Pancreas (tissue), 10 donors: ENCODE results near the gene CLC. TPM values are rescaled to one million over a fixed set of nuclear protein-coding genes. Genes with fewer than 3 reads are reported as not detected.

Experiments used
- ATAC-seq, 4 donors: fragments of 200-7000 bp; cut with Tn5 transposase; one replicate each; pipeline versions ENCODE4 v1.8.0 to v1.9.1; 2020; ENCODE audit warnings: mild to moderate bottlenecking in 4 of 4, moderate library complexity in 4 of 4
- DNase-seq, 6 donors: peaks; one replicate each; pipeline ENCODE4 v3.0.0-alpha.2; 2020
- FAIRE-seq: peaks from 2 replicates; lab custom pipeline; 2012; peaks lifted over from hg19 to GRCh38; lab: Jason Lieb, UNC
- H3K27ac ChIP-seq, 4 donors: fragments of 200-600 bp; sonication (generic); 1 replicate in 3 of 4; 2 replicates in 1 of 4; pipeline versions ENCODE4 v1.5.0 to v1.8.0; 2020
- H3K27me3 ChIP-seq, 4 donors: fragments of 200-600 bp; one replicate each; pipeline ENCODE4 v1.8.0; 2021
- H3K36me3 ChIP-seq, 3 donors: fragments of 200-600 bp; sonication (generic) in 1 of 3; one replicate each; pipeline versions ENCODE4 v1.5.0 to v1.8.0; 2020 to 2021
- H3K4me1 ChIP-seq, 3 donors: fragments of 200-600 bp; one replicate each; pipeline ENCODE4 v1.8.0; 2021
- H3K4me3 ChIP-seq, 4 donors: fragments of 200-600 bp; sonication (generic) in 2 of 4; one replicate each; pipeline versions ENCODE4 v1.5.0 to v1.8.0; 2020 to 2021
- H3K9me3 ChIP-seq, 4 donors: fragments of 200-600 bp; one replicate each; pipeline ENCODE4 v1.8.0; 2021
- WGBS, 2 donors: extraction: QIAGEN DNeasy Blood & Tissue Kit; methylation state at CpG; one replicate each; pipeline ENCODE4 v1.1.7; 2013; 5-methylcytosine and 5-hydroxymethylcytosine counted together
- intact Hi-C, 3 donors: fragments of 100-400 bp; cut with DNase I; formaldehyde crosslinking; loops; one replicate each; pipeline versions ENCODE4 v1.11.1 to v1.14.2; 2022
- polyA plus RNA-seq, 2 donors: library from polyadenylated mRNA; stranded (reverse); fragments of 200-250 nt; gene quantifications; one replicate each; pipeline ENCODE4 v1.2.3, GENCODE V29; 2013
- total RNA-seq, 6 donors: library from RNA; stranded (reverse); fragmentation: NEBNext Ultra II Directional in 4 of 6; extraction: Animal tissue kit (Norgen Biotek cat#: 25700) in 4 of 6; gene quantifications; one replicate each; pipeline versions ENCODE4 v1.2.1 to v1.2.4, GENCODE V29; 2021 to 2023
- TF ChIP-seq, protein P1 (sequence below), 4 donors: fragments of 200-600 bp; sonication (generic) in 3 of 4; IDR thresholded peaks; one replicate each; pipeline versions ENCODE4 v1.5.0 to v1.8.0; 2021; ENCODE audit warnings: antibody characterized with exemption in 4 of 4
- donor health status: healthy with polysubstance abuse.
- donor health status: DM: no; HTN: no; CAD: no; lungs with moderate emphysema.
- donor health status: DM: no; HTN: no; CAD: no.
- donor health status: control.
- donor health status: control.
- donor health status: Bipolar disorder and iron deficiency.
- donor health status: DM: yes; HTN: yes; CAD: no.
- donor health status: DM: no; HTN: no; CAD: no.
- donor health status: DM: no; HTN: no; CAD: no.
- donor health status: DM: yes; HTN: yes; CAD: no.

CLC gene
- total and polyA plus RNA-seq, 8 donors: 0.47 to 1.4 TPM; not detected in 6

DNA sequence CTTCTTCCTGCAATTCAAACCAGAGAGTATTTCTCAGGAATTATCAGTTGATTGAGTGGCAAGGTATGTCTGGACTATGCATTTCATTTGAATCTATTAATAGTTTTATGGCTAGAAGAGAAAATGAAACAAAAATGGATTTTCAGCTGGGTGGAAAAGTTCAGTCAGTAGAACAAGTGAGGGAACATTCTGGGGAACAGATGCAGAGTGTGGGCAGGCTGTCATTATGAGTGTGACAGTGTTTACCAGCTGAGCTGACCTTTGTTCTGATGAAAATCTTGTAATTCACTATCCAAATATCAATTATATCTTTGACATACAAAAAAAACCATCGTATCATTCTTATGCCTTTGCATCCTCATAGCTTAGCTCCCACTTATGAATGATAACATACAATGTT is 2.6 kb upstream of the CLC start:
- no peak for FAIRE-seq

DNA sequence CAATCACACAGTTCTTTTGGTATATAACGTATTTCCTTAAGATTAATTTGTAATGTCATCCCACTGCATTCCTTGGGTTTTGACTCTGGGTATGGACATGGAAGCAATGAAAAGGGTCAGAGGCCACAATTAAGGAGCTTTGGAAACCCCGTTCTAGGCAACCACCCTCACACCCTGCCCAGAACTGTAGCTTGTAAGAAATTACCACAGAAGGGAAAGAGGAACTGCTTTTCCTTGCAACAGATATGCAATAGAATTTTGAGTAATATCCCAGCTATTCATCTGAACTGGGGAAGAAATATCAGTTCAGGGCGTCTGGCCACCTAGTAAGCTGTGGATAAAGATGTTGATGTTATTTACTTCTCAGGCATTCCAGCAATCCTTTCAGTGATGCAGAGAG is 985 bp upstream of the CLC start:
- 45 to 64% methylated on average over 3 of the region's 3 CpGs for WGBS, 2 donors
- no peaks in the 10 kb centered on the region for H3K36me3 ChIP-seq
- no peaks in the 10 kb centered on the region for H3K9me3 ChIP-seq
- no peak overlapping the region for H3K27ac ChIP-seq
- TF ChIP-seq, protein P1, sequence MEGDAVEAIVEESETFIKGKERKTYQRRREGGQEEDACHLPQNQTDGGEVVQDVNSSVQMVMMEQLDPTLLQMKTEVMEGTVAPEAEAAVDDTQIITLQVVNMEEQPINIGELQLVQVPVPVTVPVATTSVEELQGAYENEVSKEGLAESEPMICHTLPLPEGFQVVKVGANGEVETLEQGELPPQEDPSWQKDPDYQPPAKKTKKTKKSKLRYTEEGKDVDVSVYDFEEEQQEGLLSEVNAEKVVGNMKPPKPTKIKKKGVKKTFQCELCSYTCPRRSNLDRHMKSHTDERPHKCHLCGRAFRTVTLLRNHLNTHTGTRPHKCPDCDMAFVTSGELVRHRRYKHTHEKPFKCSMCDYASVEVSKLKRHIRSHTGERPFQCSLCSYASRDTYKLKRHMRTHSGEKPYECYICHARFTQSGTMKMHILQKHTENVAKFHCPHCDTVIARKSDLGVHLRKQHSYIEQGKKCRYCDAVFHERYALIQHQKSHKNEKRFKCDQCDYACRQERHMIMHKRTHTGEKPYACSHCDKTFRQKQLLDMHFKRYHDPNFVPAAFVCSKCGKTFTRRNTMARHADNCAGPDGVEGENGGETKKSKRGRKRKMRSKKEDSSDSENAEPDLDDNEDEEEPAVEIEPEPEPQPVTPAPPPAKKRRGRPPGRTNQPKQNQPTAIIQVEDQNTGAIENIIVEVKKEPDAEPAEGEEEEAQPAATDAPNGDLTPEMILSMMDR (IDR thresholded peaks at IDR 0.05): no peak
- no peak overlapping the region for H3K4me3 ChIP-seq
- intact Hi-C loops: no loop called here
- no peak for FAIRE-seq
- H3K4me1 ChIP-seq: no peaks in the 10 kb centered on the region
- H3K27me3 ChIP-seq: no peaks in the 10 kb centered on the region
- ATAC-seq: no peak
- no peak for DNase-seq

More for the DNA sequence above, 2.6 kb upstream of the CLC start:
- no peaks in the 10 kb centered on the region for H3K4me1 ChIP-seq
- ATAC-seq: no peak
- no peaks in the 10 kb centered on the region for H3K36me3 ChIP-seq
- 79 to 81% methylated on average over 1 of the region's 1 CpG for WGBS, 2 donors
- no peaks in the 10 kb centered on the region for H3K27me3 ChIP-seq
- DNase-seq: no peak
- no peak overlapping the region for H3K27ac ChIP-seq
- TF ChIP-seq, protein P1 (IDR thresholded peaks at IDR 0.05): no peak
- no peak overlapping the region for H3K4me3 ChIP-seq
- no peaks in the 10 kb centered on the region for H3K9me3 ChIP-seq
- intact Hi-C loops: no loop called here

DNA sequence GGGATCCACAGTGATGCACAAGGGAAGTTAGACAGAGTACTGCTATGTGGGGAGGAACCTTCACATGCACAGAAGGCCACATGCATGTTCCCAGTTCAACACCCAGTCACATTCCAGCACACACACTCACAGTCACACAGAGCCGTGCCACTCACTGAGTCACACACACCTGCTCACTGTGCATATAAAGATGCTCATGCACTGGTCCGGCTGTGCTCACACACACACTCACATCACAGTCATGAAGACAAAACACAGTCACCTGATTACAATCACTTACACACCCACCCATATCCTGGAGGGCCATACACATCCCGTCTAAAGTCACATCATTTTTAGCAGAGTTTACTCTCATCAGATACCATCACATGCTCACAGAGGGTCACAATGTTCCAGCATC is 478 bp downstream of the CLC start:
- TF ChIP-seq, protein P1 (IDR thresholded peaks at IDR 0.05): no peak
- Histone ChIP-seq H3K9me3 (no peaks in the 10 kb centered on the region), H3K36me3 (no peaks in the 10 kb centered on the region), H3K27ac (no peak overlapping the region), H3K4me1 (no peaks in the 10 kb centered on the region), H3K27me3 (no peaks in the 10 kb centered on the region), H3K4me3 (no peak overlapping the region)
- intact Hi-C loops: no loop called here
- 57 to 69% methylated on average over 3 of the region's 3 CpGs for WGBS, 2 donors
- DNase-seq: no peak
- ATAC-seq: no peak
- no peak for FAIRE-seq

DNA sequence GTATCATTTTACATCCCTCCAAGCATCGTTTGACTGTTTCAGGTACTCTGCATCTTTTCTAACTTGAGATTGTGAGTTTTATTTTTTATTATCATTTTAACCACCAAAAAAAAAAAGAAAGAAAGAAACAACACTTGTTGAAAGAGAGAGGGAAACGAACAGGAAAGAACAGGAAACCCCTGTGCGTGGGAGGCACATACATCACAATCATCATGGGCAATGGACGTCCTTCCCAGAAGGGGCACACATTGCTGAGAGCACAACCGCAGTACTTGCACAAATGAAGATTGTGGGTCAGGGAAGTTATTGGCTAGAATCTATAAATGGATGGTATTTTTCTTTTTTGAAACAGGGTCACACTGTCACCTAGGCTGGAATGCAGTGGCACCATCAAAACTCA is 1.7 kb downstream of the CLC start:
- Histone ChIP-seq H3K4me3 (no peak overlapping the region), H3K27ac (no peak overlapping the region), H3K9me3 (no peaks in the 10 kb centered on the region), H3K4me1 (no peaks in the 10 kb centered on the region), H3K27me3 (no peaks in the 10 kb centered on the region), H3K36me3 (no peaks in the 10 kb centered on the region)
- TF ChIP-seq, protein P1 (IDR thresholded peaks at IDR 0.05): no peak
- no peak for DNase-seq
- intact Hi-C loops: no loop called here
- FAIRE-seq: no peak
- ATAC-seq: no peak
- 66 to 85% methylated on average over 5 of the region's 5 CpGs for WGBS, 2 donors

DNA sequence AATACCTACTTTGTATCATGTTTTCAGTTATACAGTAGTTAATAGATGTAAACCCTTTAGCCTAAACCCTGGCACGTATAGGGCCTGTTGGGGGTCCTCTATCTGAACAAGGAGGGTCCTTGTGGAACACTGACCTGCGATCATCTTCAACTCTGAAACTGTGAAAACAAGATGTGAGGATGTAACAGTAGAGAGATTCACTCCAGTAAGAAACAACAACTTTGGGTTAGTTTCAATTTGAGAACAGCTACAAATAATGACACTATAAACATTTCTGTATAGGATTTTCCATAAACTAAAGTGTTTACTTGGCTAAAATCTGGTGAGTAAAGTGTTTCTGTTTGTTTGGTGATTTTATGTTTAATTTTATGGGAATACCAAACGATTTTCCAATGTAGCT is 2.1 kb downstream of the CLC start:
- Histone ChIP-seq H3K4me1 (no peaks in the 10 kb centered on the region), H3K27ac (no peak overlapping the region), H3K9me3 (no peaks in the 10 kb centered on the region), H3K4me3 (no peak overlapping the region), H3K36me3 (no peaks in the 10 kb centered on the region), H3K27me3 (no peaks in the 10 kb centered on the region)
- 24 to 72% methylated on average over 3 of the region's 3 CpGs for WGBS, 2 donors
- no peak for DNase-seq
- no peak for FAIRE-seq
- intact Hi-C loops: no loop called here
- TF ChIP-seq, protein P1 (IDR thresholded peaks at IDR 0.05): no peak
- ATAC-seq: no peak
